ENCODE data around the gene ADK.

DNA sequence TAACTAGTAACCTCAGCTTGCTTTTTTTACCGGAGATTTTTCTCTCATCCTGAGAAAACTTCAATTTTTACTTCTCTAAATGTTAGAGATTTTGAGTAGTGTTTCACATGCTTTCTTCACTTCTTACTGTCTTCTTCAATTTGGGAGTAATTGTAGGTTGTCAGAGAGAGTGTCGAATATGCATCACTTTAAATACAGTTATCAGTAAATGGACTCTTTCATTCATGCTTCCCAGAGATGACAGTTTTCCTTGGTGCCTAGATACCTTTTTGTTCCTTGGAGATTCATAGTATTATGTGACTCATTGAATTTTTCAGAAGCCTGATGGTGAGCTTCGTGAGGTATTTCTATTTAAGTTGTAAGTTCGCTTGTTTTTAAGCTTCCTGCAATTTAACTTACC is 169.7 kb downstream of the ADK start:
- TF ChIP-seq, protein P1, sequence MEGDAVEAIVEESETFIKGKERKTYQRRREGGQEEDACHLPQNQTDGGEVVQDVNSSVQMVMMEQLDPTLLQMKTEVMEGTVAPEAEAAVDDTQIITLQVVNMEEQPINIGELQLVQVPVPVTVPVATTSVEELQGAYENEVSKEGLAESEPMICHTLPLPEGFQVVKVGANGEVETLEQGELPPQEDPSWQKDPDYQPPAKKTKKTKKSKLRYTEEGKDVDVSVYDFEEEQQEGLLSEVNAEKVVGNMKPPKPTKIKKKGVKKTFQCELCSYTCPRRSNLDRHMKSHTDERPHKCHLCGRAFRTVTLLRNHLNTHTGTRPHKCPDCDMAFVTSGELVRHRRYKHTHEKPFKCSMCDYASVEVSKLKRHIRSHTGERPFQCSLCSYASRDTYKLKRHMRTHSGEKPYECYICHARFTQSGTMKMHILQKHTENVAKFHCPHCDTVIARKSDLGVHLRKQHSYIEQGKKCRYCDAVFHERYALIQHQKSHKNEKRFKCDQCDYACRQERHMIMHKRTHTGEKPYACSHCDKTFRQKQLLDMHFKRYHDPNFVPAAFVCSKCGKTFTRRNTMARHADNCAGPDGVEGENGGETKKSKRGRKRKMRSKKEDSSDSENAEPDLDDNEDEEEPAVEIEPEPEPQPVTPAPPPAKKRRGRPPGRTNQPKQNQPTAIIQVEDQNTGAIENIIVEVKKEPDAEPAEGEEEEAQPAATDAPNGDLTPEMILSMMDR (conservative IDR thresholded peaks at IDR 0.05; ENCODE audit: low read depth in 2 of 2) = no peak
- TF ChIP-seq CREB1 (CRISPR knock-in tag; IDR thresholded peaks at IDR 0.05; ENCODE audit: low read depth) = no peak
- TF ChIP-seq POLR2AphosphoS5 (IDR thresholded peaks at IDR 0.05; ENCODE audit: low read depth) = no peak
- no peak for TF ChIP-seq EZH2phosphoT487 (IDR thresholded peaks at IDR 0.05; ENCODE audit: unreplicated experiment)
- no peak for TF ChIP-seq EZH2 (IDR thresholded peaks at IDR 0.05; ENCODE audit: low read depth, unreplicated experiment)
- TF ChIP-seq, protein P2, sequence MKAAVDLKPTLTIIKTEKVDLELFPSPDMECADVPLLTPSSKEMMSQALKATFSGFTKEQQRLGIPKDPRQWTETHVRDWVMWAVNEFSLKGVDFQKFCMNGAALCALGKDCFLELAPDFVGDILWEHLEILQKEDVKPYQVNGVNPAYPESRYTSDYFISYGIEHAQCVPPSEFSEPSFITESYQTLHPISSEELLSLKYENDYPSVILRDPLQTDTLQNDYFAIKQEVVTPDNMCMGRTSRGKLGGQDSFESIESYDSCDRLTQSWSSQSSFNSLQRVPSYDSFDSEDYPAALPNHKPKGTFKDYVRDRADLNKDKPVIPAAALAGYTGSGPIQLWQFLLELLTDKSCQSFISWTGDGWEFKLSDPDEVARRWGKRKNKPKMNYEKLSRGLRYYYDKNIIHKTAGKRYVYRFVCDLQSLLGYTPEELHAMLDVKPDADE (IDR thresholded peaks at IDR 0.05) = no peak
